PC-3 (cell line): ENCODE results near the gene ZNF668.

Experiments
- CTCF ChIP-seq: fragments of 300-600 bp; sonication (generic); conservative IDR thresholded peaks from 2 replicates; pipeline ENCODE4 v1.5.1; 2017; ENCODE audit warnings: antibody characterized with exemption, low read depth, mild to moderate bottlenecking, low read length
- EZH2 ChIP-seq: fragments of 300-600 bp; sonication (generic); IDR thresholded peaks from one replicate; pipeline ENCODE4 v1.6.1; 2017; ENCODE audit warnings: antibody characterized with exemption, mild to moderate bottlenecking, low read length; ENCODE audit not compliant: unreplicated experiment
- EZH2phosphoT487 ChIP-seq: fragments of 300-600 bp; sonication (generic); IDR thresholded peaks from 2 replicates; pipeline ENCODE4 v1.6.1; 2018; ENCODE audit warnings: mild to moderate bottlenecking, antibody characterized with exemption, low read length, borderline replicate concordance

- TF ChIP-seq CTCF, result no peak
- no peak for TF ChIP-seq EZH2phosphoT487
- TF ChIP-seq EZH2, result no peak
These were observed 43.6 kb upstream of the ZNF668 start, which contains the start of gene KAT8 for GRCh38 chr16:31117384-31118222.
